GM12891 (cell line): ENCODE data around the gene HES1.

ENCODE experiments used
- POLR2A ChIP-seq: IDR thresholded peaks from 2 replicates; pipeline ENCODE4 v1.6.1; 2011; ENCODE audit warnings: low read depth, low read length, control low read depth
- POLR2AphosphoS5 ChIP-seq: IDR thresholded peaks from 2 replicates; pipeline ENCODE4 v1.6.1; 2011; ENCODE audit warnings: low read depth, low read length, control low read depth
- SPI1 ChIP-seq: IDR thresholded peaks from 2 replicates; pipeline ENCODE4 v1.6.1; 2011; ENCODE audit warnings: low read depth, low read length, control low read depth

DNA sequence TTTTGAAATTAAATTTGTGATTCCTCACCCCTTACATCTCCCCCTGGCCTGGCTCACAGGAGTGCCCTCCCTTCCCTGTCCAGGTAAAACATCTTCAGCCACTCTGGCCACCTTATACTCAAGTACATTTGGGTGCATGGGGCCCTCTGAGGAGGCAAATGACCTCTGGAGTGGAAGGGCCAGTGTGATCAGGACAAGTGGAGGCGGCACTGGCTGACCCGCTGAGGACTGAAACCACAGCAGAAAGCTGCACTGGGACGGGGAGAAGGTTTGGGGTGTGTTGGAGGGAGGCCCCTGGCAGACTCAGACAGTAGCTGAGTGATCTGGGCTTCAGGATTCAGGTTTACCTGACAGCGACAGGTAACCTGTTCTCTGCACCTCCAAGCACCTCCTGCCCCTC is 24.2 kb downstream of the HES1 start:
- TF ChIP-seq POLR2AphosphoS5 (no peak), SPI1 (no peak), POLR2A (no peak)
